HG03066 (cell line): Measurements from ENCODE around the gene ARHGEF37.

Experiments
- ATAC-seq: cut with Tn5 transposase; IDR thresholded peaks from one replicate; pipeline ENCODE4 v1.9.1; 2021; ENCODE audit warnings: low read depth; ENCODE audit not compliant: unreplicated experiment

Gene ARHGEF37

DNA sequence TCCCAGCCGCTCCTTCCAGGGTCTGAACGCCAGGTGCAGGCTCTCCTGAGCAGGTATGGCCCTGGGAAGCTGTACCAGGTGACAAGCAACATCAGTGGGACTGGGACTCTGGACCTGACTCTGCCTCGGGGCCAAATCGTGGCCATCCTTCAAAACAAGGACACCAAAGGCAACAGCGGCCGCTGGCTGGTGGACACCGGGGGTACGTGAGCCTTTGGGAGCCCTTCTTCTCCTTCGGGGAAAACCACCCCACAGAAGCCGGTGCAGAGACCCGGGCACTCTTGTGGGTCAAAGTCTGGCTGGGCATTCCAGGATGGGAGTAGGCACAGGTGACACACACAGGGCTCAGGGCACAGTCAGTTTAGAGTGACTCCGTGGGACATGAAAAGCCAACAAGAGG is 45.8 kb downstream of the ARHGEF37 start:
- no peak for ATAC-seq

DNA sequence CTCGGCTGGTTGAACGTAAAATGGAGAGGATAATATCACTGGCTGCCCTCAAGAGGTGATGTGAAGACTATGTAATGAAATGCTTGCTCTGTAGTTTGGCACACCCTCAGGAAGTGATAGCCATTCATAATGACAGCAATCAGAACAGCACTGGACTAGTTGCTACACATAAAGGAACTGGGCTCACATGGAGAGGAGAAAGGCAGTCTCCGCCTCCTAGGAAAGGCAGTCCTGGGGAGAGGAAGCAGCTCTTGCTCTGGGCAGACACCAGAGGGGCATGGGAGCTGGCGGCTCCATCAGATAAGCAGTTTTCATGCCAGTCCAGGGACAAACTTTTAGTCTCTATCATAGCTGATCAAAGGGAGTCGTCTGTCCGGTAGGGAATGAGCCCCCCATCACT is 46.9 kb downstream of the ARHGEF37 start:
- no peak for ATAC-seq

DNA sequence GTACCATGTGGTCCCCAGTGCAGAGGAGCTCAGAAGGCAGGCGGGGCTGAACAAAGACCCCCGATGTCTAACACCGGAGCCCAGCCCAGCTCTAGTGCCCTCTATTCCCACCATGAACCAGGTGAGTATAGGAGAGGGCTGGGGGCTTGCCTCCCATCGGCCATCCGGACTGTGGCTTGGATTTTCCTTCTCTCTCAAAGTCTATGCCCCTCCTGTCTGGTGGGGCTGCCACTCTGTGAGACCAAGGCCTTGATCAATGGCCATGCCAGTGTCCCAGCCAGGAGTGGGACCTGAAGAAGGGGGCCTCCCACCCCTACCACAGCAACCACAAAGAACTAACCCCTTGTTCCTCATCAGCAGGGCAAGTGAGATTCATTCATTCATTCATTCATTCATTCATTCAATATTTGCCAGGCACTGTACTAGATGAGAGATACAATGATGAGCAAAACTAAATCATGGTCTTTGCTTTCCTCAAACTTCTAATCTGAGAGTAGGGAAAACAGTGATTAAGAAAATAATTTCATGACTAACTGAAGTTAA is 47.6 kb downstream of the ARHGEF37 start:
- ATAC-seq = no peak

DNA sequence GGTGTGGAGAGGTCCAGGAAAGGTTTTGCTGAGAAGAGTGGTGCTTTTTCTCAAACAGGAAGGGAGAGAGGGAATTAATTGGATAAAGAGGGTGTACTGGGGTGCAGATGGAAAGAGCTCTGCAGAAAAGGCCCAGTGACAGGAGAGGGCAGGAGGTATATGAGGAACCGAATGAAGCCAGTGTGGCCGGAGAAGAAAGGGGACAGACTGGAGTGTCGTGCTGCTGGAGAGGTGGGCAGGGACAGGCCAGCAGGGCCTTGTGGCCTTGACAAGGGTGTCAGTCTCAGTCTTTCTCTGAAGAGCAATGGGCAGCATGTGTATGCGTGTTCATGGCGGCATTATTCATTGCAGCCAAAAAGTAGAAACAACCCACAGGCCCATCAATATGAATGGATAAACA is 48.1 kb downstream of the ARHGEF37 start:
- ATAC-seq = no peak

DNA sequence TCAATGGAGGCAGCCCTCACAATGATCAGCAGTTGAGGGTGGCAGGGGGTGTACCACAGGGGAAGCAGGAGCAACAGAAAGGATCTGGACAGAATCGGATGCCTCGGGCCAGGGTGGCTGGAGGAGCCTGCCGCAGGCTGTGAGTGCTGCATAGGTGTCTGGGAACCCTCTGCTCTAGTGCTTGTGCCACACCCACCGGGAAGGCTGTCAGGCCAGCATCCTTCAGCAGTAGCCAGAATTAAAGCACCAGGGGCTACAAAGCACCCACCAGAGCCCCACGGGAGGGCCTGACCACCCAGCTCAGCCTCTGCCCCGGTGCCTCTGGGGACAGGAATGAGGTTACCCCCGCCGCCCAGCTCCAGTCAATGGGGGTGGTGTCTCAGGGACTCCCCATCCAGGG is 49.0 kb downstream of the ARHGEF37 start:
- no peak for ATAC-seq

DNA sequence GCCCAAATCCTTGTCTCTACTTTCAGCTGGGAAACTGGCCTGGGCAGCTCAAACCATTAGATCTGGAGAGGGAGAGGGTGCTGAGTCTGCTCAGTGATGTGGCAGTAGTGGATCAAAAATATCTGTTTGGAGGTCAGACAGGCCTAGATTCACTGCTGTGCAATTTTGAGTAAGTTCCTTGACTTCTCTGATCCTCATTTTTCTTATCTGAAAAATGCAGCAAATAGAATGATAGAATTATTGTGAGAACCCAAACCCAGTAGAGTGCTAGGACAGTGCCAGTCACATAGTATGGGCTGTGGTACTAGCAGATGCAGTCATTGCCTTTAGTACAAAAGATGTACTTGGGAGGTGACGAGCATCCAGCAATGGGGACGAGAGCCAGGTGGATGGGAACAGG is 50.2 kb downstream of the ARHGEF37 start:
- ATAC-seq = no peak

DNA sequence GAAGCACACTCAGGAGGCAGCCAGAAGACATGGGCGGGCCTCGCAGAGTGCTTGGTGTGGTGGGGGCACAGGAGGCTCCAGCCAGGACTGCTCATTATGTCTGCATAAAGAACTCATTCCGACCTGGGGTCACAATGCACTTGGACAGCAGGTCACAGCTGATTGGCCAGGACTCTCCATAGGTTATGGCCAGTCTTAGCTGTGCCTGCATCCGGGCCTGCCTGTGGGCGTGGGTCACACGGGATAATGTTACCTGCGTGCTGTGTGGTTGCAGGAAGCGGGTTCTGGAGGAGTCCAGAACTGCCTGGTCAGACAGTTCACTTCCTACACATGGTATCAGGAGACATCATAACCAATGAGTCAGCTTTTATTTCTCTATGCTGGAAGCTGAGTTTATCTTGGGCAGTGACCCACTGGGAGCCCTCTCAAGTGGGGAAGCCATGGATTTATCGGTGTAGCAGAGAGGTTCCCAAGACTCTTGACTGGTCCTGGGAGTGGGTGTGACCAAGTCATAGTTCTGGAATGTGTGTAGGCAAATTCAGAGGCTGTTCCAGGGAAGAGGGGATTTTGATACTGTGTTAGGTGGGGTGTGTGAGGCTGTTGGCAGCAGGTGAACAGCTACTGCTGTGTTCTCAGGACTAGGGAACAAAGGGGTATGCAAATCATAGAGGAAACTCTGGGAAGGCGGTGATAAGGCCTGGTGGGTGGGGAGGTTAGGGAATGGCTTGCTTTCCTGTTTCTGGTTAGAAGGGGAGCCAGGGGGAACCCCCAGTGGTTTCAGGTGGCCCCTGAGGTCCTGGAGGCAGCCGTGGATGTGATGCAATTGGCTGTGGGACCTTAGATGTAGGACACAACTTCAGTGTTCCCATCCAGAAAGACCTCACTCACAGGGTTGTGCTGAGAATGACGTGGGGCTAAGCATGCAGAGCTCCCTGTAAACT is 51.3 kb downstream of the ARHGEF37 start:
- no peak for ATAC-seq

DNA sequence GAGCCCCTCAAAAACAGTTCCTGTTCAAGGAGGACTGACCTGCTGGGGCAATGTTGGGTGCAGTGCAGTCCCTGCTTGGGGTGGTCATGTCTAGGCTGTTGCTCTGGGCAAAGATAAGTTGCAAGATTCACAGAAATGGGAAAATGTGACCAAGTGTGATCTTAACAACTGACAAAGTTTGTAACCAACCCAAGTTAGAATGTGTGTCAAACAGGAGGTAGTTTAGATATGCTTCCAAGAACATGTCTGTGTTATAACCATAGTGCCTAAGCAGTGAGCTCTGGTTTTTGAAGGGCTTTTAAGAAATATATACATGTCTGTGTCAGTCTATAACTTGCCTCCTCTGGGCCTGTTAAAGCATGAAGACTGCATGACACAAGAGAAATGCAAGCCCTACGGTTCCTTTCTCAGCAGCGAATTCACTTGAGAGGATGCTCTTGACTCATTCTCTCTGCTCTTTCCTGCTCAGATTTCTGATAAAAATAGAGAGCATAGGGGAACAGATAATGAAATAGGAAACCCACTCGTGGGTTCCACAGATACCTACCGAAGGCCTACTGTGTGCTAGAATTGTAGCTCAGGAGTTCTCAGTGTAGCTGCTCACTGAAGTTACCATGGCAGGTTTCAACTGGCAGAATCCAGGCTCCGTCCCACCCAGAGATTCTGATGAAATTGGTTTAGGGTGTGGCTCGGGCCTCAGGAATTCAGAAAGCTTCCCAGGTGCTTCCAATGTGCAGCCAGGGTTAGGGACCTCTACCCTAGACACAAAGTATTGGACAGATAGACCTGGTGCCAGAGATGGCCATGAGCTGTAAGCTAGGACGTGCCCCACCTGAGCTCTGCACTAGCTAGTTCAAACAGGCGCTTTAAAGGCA is 52.4 kb downstream of the ARHGEF37 start:
- no peak for ATAC-seq

DNA sequence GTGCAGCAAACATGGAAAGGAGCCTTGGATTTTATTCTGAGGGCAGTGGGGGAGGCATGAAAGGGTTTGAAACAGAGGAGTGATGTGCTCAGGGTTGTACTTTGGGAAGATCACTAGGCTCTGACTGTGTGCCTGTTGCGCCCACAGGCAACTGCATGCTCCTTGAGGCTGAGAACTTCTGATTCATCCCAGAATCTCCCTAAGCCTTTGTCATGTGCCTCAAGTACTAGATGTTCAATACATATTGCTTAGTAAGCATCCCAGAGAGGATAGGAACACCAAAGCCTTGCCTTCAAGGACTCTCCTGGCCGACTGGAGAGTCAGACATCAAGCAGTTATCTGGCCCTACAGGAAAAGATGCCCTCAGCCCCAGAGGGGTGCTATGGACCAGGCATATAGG is 54.1 kb downstream of the ARHGEF37 start:
- ATAC-seq = no peak

DNA sequence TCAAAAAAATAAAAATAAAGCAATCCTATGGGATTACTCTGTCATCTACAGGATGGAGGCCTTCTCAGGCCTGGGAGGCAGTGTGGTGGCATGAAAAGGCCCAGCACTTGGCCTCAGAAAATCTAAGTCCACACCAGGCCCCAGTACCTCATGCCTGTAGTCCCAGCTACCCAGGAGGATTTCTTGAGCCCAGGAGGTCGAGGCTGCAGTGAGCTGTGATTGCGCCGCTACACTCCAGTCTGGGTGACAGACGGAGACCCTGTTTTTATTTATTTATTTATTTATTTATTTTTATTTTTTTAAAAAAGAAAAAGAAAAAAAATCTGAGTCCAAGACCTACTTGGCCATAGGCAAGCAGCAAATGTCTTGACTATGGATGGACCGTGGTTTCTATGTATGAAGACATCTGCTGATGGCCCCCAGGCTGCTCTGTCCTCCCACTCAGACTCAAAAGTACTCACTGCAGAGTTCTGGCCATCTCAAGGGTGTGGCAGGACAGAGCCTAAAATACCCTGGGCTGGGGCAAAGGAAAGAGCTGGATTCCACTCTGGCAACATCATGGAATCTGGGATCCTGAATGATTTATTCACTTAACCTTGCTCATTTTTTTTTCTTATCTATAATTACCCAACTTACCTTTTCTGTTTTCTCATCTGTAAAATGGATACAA is 55.0 kb downstream of the ARHGEF37 start:
- ATAC-seq = no peak

DNA sequence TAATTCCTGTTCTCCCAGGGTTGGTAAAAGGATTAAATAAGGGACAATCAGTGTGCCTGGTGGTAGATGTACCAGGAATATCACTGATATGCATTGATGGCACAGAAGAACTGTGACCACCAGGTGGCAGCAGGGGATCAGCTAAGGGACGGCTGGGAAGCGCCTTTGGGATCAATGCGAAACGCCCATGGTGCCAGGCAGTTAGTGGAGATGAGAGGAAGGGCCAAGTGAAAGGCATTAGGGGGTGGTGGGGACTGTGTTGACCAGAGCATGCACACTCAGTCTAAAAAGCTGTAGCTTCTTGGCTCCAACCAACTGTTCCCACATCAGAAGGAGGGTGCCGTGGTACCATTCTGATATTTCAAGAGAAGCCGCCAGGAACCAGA is 55.6 kb downstream of the ARHGEF37 start:
- no peak for ATAC-seq

DNA sequence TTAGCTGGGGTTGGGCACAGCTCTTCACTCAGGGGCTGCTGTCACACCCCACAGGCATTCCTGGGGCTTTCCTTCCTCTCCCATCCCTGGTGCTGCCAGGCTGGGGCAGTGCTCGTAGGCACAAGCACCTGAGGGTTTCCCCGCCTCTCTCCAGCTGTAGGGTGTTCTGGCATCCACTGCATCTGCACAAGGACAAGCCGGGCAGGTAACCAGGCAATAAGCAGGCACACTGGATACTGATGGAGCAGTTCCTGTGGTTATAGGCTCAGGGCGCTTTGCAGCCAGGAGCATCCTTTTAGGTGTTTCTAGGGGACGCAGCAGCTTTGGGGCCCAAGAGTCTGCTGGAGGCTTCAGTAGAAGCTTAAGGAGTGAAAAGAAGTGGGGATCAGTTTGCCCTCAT is 56.8 kb downstream of the ARHGEF37 start:
- ATAC-seq = no peak

DNA sequence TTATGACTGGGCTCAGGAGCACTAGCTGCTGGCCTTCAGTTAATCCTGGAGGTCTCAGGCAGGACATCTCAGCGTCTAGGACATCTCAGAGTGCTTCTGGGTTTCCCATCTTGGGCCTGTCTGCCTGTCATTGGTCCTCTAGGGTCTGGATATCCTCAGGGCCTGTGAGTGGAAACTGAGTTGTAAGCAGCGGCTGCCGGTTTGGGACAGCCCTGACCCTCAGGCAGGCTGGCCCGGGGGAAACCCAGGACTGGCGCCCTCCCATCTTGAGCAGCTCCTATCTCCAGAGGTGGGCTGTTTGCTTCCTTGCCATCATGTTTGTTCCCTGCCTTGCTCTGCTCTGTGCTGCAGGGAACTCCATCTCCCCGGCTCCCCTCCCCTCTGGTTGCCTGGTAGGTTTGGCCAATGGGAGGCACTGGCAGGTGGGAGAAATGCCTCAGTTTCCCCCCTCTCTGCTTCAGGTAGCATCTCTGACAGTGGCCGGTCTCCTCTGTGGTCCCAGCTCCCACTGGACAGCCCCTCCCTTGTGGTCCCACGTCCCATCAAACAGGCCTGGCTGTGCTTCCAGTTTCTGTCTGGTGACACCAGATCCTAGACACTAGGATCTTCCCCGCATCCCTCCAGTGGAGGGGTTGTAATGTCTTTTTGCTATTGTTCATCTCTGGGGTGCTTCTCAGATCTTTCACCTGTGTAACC is 57.4 kb downstream of the ARHGEF37 start:
- no peak for ATAC-seq

DNA sequence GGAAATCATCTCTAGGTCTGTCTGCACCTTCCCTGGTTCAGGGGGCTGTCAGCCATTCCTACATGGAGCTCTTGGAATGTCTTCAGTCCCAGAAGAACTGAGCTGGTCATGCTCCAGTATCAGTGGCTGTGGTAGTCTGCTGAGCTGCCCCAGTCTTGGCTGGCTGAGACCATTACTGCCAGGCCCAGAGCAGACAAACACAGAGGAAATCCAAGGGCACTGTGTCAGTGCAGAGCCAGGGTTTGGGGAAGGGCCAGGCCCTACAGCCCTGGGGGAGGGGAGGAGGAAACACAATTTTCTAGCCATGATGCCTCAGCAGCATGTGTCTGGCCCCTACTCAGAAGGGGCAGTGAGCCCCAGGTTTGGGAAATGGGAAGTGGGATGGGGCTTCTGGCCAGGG is 58.4 kb downstream of the ARHGEF37 start:
- no peak for ATAC-seq

DNA sequence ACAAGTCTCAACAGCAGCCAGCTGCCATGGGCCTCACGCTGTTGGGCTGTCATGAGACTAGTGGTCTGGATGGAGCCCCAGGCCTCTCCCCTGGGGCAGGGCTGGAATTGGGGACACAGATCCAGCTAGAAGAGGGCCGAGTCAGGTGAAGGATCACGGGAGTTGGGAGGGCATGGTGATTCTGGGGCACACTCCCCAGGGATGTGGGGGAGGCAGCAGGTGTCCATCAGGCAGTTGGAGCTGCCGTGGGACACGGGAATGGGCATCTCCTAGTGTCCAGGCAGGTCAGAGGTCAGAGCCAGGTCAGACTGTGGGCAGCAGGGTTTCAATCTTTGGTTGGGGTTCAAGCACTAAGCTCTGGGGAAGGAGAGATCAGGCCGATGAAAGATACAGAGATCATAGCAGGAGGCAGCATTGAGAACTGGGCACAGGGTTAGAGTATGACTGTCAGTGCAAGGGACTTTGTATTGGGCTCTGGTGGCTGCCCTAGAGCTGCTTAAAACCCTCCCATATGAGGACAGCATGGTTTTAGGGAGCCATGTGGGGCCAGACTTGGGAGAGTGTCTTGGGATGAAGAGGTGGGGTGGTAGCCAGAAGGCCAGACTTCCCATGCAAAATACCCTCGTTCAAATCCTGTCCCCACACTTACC is 59.2 kb downstream of the ARHGEF37 start:
- ATAC-seq = no peak

DNA sequence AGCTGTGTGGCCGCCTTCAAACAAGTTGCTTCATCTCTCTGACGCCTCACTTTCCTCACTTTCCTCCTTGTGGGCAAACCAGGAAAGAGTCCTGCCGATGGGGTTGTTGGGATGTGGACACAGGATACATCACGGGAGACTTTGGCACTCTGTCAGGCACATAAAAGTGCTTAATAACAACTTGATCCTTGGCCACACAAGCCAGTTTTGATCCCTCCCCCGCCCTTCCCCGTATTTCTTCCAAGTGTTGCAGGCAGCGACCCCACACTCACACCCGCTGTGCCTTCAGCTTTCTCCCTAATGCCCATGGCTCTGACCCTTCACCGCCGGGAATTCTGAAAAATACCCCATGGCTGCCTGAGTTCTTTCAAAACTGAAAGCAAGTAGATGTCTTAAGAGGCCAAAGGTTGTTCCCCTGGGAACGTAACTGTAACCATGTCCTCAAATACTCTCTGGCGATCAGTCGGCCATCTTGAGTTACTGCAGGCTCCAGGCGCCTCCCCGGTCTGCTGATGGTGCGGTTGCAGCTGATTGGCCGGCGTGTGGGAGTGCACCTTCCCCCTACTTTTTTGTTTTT is 59.8 kb downstream of the ARHGEF37 start:
- no peak for ATAC-seq

DNA sequence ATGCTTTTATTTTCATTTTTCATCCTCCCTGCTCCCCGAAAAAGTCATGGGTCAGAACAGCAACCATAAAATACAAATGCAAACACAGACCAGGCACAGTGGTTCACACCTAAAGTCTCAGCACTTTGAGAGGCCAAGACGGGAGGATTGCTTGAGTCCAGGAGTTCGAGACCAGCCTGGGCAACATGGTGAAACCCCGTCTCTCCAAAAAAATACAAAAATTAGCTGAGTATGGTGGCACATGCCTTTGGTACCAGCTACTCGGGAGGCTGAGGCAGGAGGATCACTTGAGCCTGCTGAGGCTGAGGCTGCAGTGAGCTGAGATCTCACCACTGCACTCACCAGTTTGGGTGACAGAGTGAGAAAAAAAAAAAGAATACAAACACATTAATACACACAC is 60.3 kb downstream of the ARHGEF37 start:
- no peak for ATAC-seq

DNA sequence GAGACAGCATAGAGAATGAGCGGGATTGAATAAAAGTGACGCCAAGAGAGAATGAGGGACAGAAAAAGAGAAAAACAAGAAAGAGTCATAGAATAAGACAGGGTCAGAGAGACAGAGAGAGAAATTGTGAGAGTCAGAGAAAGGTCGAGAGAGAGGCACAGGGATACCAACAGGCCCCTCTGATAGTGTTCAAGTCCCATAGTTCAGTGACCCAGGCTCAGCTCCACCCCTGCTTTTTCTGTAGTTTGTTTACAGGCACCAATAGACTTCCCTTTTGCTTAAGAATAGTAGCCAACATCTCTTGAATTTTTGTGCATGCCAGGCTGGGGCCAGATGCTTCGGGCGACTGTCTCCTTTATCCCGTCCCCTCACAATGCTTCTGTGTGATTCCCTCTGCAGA is 62.5 kb downstream of the ARHGEF37 start:
- ATAC-seq = no peak

DNA sequence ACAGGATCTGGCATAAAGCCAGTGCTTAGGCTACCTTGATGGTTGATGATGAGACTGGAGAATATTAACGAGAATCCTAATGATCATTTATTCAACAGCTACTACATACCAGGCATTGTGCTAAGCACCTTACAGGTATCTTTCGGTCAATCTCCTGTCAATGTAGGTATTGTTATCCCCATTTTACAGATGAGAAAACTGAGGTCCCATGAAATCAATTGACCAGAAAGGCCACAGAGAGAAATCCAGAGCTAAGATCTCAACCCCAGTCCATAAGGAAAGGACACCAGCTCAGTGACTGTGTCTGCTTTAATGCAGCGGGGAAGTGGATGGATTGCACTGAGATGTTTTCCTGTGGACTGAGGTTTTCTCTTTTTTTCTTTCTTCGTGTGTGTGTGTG is 63.3 kb downstream of the ARHGEF37 start:
- ATAC-seq = no peak
